ENCODE results near the gene ZNF239. TPM values are rescaled to one million over a fixed set of nuclear protein-coding genes. Genes with fewer than 3 reads are reported as not detected.
A peak's percentile ranks its signal among the peaks of the same experiment; 100 is the strongest.

The ZNF239 gene
- polyA plus RNA-seq, 1 experiment = 5.1 TPM

- ChIA-PET CTCF (interaction anchor here (1.4 kb wide), 1 partner anchor 23 kb away, joined by 3 read pairs; no protein-coding TSS in a partner anchor), POLR2A (no interaction called here)
Measured at GRCh38 chr10:43576580-43576979, 2.2 kb upstream of the ZNF239 start.

GRCh38 chr10:43576062-43576461, 1.6 kb upstream of the ZNF239 start:
- ChIA-PET POLR2A (no interaction called here), CTCF (interaction anchor here (1.4 kb wide), 1 partner anchor 23 kb away, joined by 3 read pairs; no protein-coding TSS in a partner anchor)
- no peaks in the 10 kb centered on the region for H3K36me3 ChIP-seq (ENCODE audit: control insufficient read depth, insufficient read depth, low read length)
- no peak overlapping the region for H3K4me3 ChIP-seq (ENCODE audit: low read depth, low read length)
- no peaks in the 10 kb centered on the region for H3K27me3 ChIP-seq (ENCODE audit: control insufficient read depth, insufficient read depth, low read length)
- TF ChIP-seq CTCF (IDR thresholded peaks at IDR 0.05; ENCODE audit: insufficient read depth, low read depth, low read length) = no peak
- no peak for DNase-seq (ENCODE audit: low read depth)

More at GRCh38 chr10:43576580-43576979, 2.2 kb upstream of the ZNF239 start:
- TF ChIP-seq CTCF (IDR thresholded peaks at IDR 0.05; ENCODE audit: insufficient read depth, low read depth, low read length) = no peak
- Histone ChIP-seq H3K27me3 (ENCODE audit: control insufficient read depth, insufficient read depth, low read length) (no peaks in the 10 kb centered on the region), H3K4me3 (ENCODE audit: low read depth, low read length) (no peak overlapping the region), H3K36me3 (ENCODE audit: control insufficient read depth, insufficient read depth, low read length) (no peaks in the 10 kb centered on the region)
- DNase-seq (ENCODE audit: low read depth) = no peak

GRCh38 chr10:43574906-43575305, 490 bp upstream of the ZNF239 start:
- Histone ChIP-seq H3K27me3 (ENCODE audit: control insufficient read depth, insufficient read depth, low read length) (no peaks in the 10 kb centered on the region), H3K36me3 (ENCODE audit: control insufficient read depth, insufficient read depth, low read length) (no peaks in the 10 kb centered on the region), H3K4me3 (ENCODE audit: low read depth, low read length) (peak overlapping the region; percentile 64)
- CTCF ChIA-PET = no interaction called here
- POLR2A ChIA-PET = no interaction called here
- no peak for DNase-seq (ENCODE audit: low read depth)
- TF ChIP-seq CTCF (IDR thresholded peaks at IDR 0.05; ENCODE audit: insufficient read depth, low read depth, low read length) = no peak

- no peaks in the 10 kb centered on the region for H3K36me3 ChIP-seq (ENCODE audit: control insufficient read depth, insufficient read depth, low read length)
- POLR2A ChIA-PET = no interaction called here
- CTCF ChIA-PET = interaction anchor here (0.6 kb wide), 1 partner anchor 93 kb away, joined by 3 read pairs; no protein-coding TSS in a partner anchor
- no peak for DNase-seq (ENCODE audit: low read depth)
- TF ChIP-seq CTCF (IDR thresholded peaks at IDR 0.05; ENCODE audit: insufficient read depth, low read depth, low read length) = no peak
- peak overlapping the region; percentile 64 for H3K4me3 ChIP-seq (ENCODE audit: low read depth, low read length)
- no peaks in the 10 kb centered on the region for H3K27me3 ChIP-seq (ENCODE audit: control insufficient read depth, insufficient read depth, low read length)
Measured at GRCh38 chr10:43573250-43574000, 991 bp downstream of the ZNF239 start.

- Histone ChIP-seq H3K36me3 (ENCODE audit: control insufficient read depth, insufficient read depth, low read length) (peaks cover 3% of the 10 kb centered on the region; the same call in 1 of the 2 replicates), H3K4me3 (ENCODE audit: low read depth, low read length) (no peak overlapping the region), H3K27me3 (ENCODE audit: control insufficient read depth, insufficient read depth, low read length) (no peaks in the 10 kb centered on the region)
- POLR2A ChIA-PET = no interaction called here
- no peak for TF ChIP-seq CTCF (IDR thresholded peaks at IDR 0.05; ENCODE audit: insufficient read depth, low read depth, low read length)
- CTCF ChIA-PET = interaction anchor here (1.8 kb wide), 1 partner anchor 8 kb away, joined by 5 read pairs; no protein-coding TSS in a partner anchor
- no peak for DNase-seq (ENCODE audit: low read depth)
Measured at GRCh38 chr10:43570971-43571370, 3.4 kb downstream of the ZNF239 start.
